NT2/D1 (cell line): ENCODE data around the gene PLXNA2.

ENCODE experiments used
- DNase-seq: peaks from one replicate; pipeline ENCODE4 v3.0.0-alpha.2; 2011; ENCODE audit warnings: low read depth, low spot score
- H3K27me3 ChIP-seq: 2 replicates; pipeline ENCODE4 v1.6.0; 2011; ENCODE audit warnings: mild to moderate bottlenecking; ENCODE audit not compliant: insufficient read length, insufficient read depth
- H3K36me3 ChIP-seq: 2 replicates; pipeline ENCODE4 v1.6.1; 2011; ENCODE audit warnings: mild to moderate bottlenecking, low read length, mixed read lengths; ENCODE audit not compliant: insufficient read depth, insufficient read length
- H3K4me1 ChIP-seq: 2 replicates; pipeline ENCODE4 v1.5.1; 2011; ENCODE audit not compliant: insufficient read depth, insufficient read length
- H3K4me3 ChIP-seq: 2 replicates; pipeline ENCODE4 v1.5.1; 2011; ENCODE audit warnings: low read depth; ENCODE audit not compliant: insufficient read length
- H3K9ac ChIP-seq: 2 replicates; pipeline ENCODE4 v1.6.0; 2011; ENCODE audit warnings: low read depth; ENCODE audit not compliant: insufficient read length
- H3K9me3 ChIP-seq: 2 replicates; pipeline ENCODE4 v1.5.1; 2011; ENCODE audit warnings: mild to moderate bottlenecking, low read length; ENCODE audit not compliant: insufficient read depth
- SUZ12 ChIP-seq: IDR thresholded peaks from 2 replicates; pipeline ENCODE4 v1.6.1; 2011; ENCODE audit not compliant: insufficient read length, insufficient read depth; ENCODE audit errors: extremely low read depth
- YY1 ChIP-seq: IDR thresholded peaks from 2 replicates; pipeline ENCODE4 v1.6.1; 2011; ENCODE audit not compliant: insufficient read length, insufficient read depth
- ZNF274 ChIP-seq: IDR thresholded peaks from 2 replicates; pipeline ENCODE4 v1.6.1; 2011; ENCODE audit warnings: mild to moderate bottlenecking, low read depth, low read length

PLXNA2 gene

GRCh38 chr1:208162903-208163302, 81.3 kb downstream of the PLXNA2 start:
- no peak for DNase-seq
- peaks cover 16% of the 10 kb centered on the region for H3K4me1 ChIP-seq
- H3K4me3 ChIP-seq = no peak overlapping the region
- H3K36me3 ChIP-seq = no peaks in the 10 kb centered on the region
- no peak overlapping the region for H3K9ac ChIP-seq
- no peaks in the 10 kb centered on the region for H3K27me3 ChIP-seq
- H3K9me3 ChIP-seq = no peaks in the 10 kb centered on the region
- TF ChIP-seq YY1 (no peak), ZNF274 (no peak), SUZ12 (no peak)

- TF ChIP-seq YY1 = no peak
- no peak for TF ChIP-seq ZNF274
- TF ChIP-seq SUZ12 = no peak
- H3K27me3 ChIP-seq = no peaks in the 10 kb centered on the region
- no peaks in the 10 kb centered on the region for H3K9me3 ChIP-seq
- H3K4me1 ChIP-seq = peaks cover 16% of the 10 kb centered on the region
- H3K9ac ChIP-seq = no peak overlapping the region
- H3K4me3 ChIP-seq = no peak overlapping the region
- no peak for DNase-seq
- no peaks in the 10 kb centered on the region for H3K36me3 ChIP-seq
Observed at GRCh38 chr1:208161656-208162375, 82.4 kb downstream of the PLXNA2 start.

GRCh38 chr1:208161005-208161404, 83.2 kb downstream of the PLXNA2 start:
- TF ChIP-seq YY1 (no peak), ZNF274 (no peak), SUZ12 (no peak)
- Histone ChIP-seq H3K4me1 (peaks cover 13% of the 10 kb centered on the region), H3K9me3 (no peaks in the 10 kb centered on the region), H3K4me3 (no peak overlapping the region), H3K27me3 (no peaks in the 10 kb centered on the region), H3K36me3 (no peaks in the 10 kb centered on the region), H3K9ac (no peak overlapping the region)
- DNase-seq = peak; percentile 92

GRCh38 chr1:208160259-208160819, 83.8 kb downstream of the PLXNA2 start:
- TF ChIP-seq SUZ12 (no peak), YY1 (no peak), ZNF274 (no peak)
- no peak for DNase-seq
- Histone ChIP-seq H3K9me3 (no peaks in the 10 kb centered on the region), H3K9ac (no peak overlapping the region), H3K4me3 (no peak overlapping the region), H3K27me3 (no peaks in the 10 kb centered on the region), H3K4me1 (peaks cover 13% of the 10 kb centered on the region), H3K36me3 (no peaks in the 10 kb centered on the region)

GRCh38 chr1:208159555-208160258, 84.5 kb downstream of the PLXNA2 start:
- Histone ChIP-seq H3K9me3 (no peaks in the 10 kb centered on the region), H3K9ac (peak overlapping the region; percentile 33), H3K36me3 (no peaks in the 10 kb centered on the region), H3K4me3 (no peak overlapping the region), H3K27me3 (no peaks in the 10 kb centered on the region), H3K4me1 (peaks cover 13% of the 10 kb centered on the region)
- TF ChIP-seq SUZ12 (no peak), ZNF274 (no peak), YY1 (no peak)
- DNase-seq = no peak

- no peaks in the 10 kb centered on the region for H3K27me3 ChIP-seq
- H3K36me3 ChIP-seq = no peaks in the 10 kb centered on the region
- peak; percentile 51 for DNase-seq
- H3K9ac ChIP-seq = no peak overlapping the region
- no peak for TF ChIP-seq ZNF274
- no peaks in the 10 kb centered on the region for H3K9me3 ChIP-seq
- H3K4me3 ChIP-seq = no peak overlapping the region
- peaks cover 13% of the 10 kb centered on the region for H3K4me1 ChIP-seq
Observed at GRCh38 chr1:208158640-208159554, 85.3 kb downstream of the PLXNA2 start.
